Breast epithelium (tissue), 3 donors: ENCODE results near the gene TAL1.

ENCODE experiments used
- CTCF ChIP-seq, 3 donors: fragments of 450-650 bp; IDR thresholded peaks; one replicate each; pipeline ENCODE4 v1.5.1; 2016 to 2017; ENCODE audit warnings: antibody characterized with exemption in 3 of 3, mild to moderate bottlenecking in 3 of 3, moderate library complexity in 3 of 3
- POLR2A ChIP-seq: fragments of 450-650 bp; IDR thresholded peaks from one replicate; pipeline ENCODE4 v1.6.1; 2016; ENCODE audit warnings: antibody characterized with exemption, mild to moderate bottlenecking, moderate library complexity

- TF ChIP-seq POLR2A (no peak), CTCF (IDR thresholded peaks at IDR 0.05) (no peak)
Observed at GRCh38 chr1:47209725-47210325, 22.2 kb downstream of the TAL1 start.
